ENCODE results near the gene ULK4. TPM values are rescaled to one million over a fixed set of nuclear protein-coding genes. Genes with fewer than 3 reads are reported as not detected.
"Not testable (repeated sequence)": the region's sequence is repeated elsewhere in the genome, so short reads cannot be mapped to it uniquely, and the experiment has no call there.

Gene ULK4
- total and polyA plus RNA-seq, 12 donors, result 1.6 to 24.5 (median 6.9) TPM

DNA sequence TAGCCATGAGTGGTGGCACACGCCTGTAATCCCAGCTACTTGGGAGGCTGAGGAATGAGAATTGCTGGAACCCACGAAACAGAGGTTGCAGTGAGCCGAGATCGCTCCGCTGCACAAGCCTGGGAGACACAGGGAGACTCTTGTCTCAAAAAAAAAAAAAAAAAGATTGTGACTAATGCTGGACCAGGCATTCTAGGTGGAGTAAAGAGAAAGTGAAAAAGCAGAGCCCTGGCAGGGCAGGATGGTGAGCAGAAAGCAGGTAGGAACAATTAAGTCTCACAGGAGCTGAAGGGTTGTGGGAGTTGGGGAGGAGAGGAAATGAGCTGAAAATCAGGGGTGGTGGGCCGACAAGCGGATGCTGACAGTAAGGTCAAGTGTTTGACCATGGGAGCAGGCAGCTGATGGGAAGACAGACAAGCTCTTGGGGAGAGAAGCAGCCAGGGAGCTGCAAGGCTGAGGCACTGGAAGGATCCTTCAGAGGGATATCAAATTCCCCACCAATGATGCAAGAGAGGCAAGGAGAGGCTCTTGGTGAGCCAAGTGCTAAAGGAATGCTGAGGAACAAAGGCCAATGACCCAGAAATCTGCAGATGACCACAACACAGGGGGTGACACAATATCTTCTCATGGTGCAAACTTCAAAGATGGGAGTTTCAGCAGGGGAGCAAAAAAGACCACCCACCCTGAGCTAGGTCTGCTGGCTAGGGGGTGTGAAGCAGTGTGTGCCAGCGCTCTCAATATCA, 251.1 kb downstream of the ULK4 start:
- peaks cover 0 to 5% of the 10 kb centered on the region in 2 donors for H3K4me1 ChIP-seq (replicated peaks in 1 of 2)
- H3K4me3 ChIP-seq, result no peak overlapping the region
- H3K9me3 ChIP-seq (replicated peaks in 1 of 3), result no peaks in the 10 kb centered on the region
- no peak overlapping the region for H3K27ac ChIP-seq
- DNase-seq, result no peak
- TF ChIP-seq, protein P1, sequence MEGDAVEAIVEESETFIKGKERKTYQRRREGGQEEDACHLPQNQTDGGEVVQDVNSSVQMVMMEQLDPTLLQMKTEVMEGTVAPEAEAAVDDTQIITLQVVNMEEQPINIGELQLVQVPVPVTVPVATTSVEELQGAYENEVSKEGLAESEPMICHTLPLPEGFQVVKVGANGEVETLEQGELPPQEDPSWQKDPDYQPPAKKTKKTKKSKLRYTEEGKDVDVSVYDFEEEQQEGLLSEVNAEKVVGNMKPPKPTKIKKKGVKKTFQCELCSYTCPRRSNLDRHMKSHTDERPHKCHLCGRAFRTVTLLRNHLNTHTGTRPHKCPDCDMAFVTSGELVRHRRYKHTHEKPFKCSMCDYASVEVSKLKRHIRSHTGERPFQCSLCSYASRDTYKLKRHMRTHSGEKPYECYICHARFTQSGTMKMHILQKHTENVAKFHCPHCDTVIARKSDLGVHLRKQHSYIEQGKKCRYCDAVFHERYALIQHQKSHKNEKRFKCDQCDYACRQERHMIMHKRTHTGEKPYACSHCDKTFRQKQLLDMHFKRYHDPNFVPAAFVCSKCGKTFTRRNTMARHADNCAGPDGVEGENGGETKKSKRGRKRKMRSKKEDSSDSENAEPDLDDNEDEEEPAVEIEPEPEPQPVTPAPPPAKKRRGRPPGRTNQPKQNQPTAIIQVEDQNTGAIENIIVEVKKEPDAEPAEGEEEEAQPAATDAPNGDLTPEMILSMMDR (IDR thresholded peaks at IDR 0.05), result no peak
- no peak for TF ChIP-seq POLR2A (IDR thresholded peaks at IDR 0.05)
- intact Hi-C loops (cut with DNase I), result no loop called here
- H3K27me3 ChIP-seq, result no peaks in the 10 kb centered on the region
- WGBS, 4 donors, result 92 to 97% (median 94%) methylated on average over 8 of the region's 8 CpGs
- no peaks in the 10 kb centered on the region for H3K36me3 ChIP-seq (replicated peaks in 1 of 2)

- H3K27me3 ChIP-seq; DNase-seq; H3K4me1 ChIP-seq (replicated peaks in 1 of 2); H3K4me3 ChIP-seq; H3K9me3 ChIP-seq (replicated peaks in 1 of 3); H3K27ac ChIP-seq; intact Hi-C loops (cut with DNase I); H3K36me3 ChIP-seq (replicated peaks in 1 of 2): not testable (repeated sequence)
- WGBS, 4 donors, result 94 to 98% (median 97%) methylated on average over 8 of the region's 8 CpGs
These were observed 252.7 kb downstream of the ULK4 start for GRCh38 chr3:41709213-41709612.

- Histone ChIP-seq H3K36me3 (replicated peaks in 1 of 2) (no peaks in the 10 kb centered on the region), H3K27ac (no peak overlapping the region), H3K4me1 (replicated peaks in 1 of 2) (peaks cover 0 to 5% of the 10 kb centered on the region in 2 donors), H3K27me3 (no peaks in the 10 kb centered on the region), H3K4me3 (no peak overlapping the region), H3K9me3 (replicated peaks in 1 of 3) (no peaks in the 10 kb centered on the region)
- no peak for DNase-seq
- intact Hi-C loops (cut with DNase I), result no loop called here
- TF ChIP-seq POLR2A (IDR thresholded peaks at IDR 0.05), result no peak
- TF ChIP-seq, protein P1 (IDR thresholded peaks at IDR 0.05), result no peak
- WGBS, 4 donors, result 78 to 81% (median 81%) methylated on average over 2 of the region's 2 CpGs
These were observed 253.7 kb downstream of the ULK4 start for GRCh38 chr3:41708176-41708575.

- intact Hi-C loops (cut with DNase I), result no loop called here
- H3K9me3 ChIP-seq (replicated peaks in 1 of 3), result no peaks in the 10 kb centered on the region
- TF ChIP-seq POLR2A (IDR thresholded peaks at IDR 0.05), result no peak
- TF ChIP-seq, protein P1 (IDR thresholded peaks at IDR 0.05), result no peak
- H3K27me3 ChIP-seq, result no peaks in the 10 kb centered on the region
- no peak overlapping the region for H3K27ac ChIP-seq
- no peak overlapping the region for H3K4me3 ChIP-seq
- no peaks in the 10 kb centered on the region for H3K4me1 ChIP-seq (replicated peaks in 1 of 2)
- WGBS, 4 donors, result 96 to 98% (median 98%) methylated on average over 7 of the region's 7 CpGs
- no peaks in the 10 kb centered on the region for H3K36me3 ChIP-seq (replicated peaks in 1 of 2)
- no peak for DNase-seq
These were observed 256.0 kb downstream of the ULK4 start for GRCh38 chr3:41705893-41706292.

GRCh38 chr3:41701191-41701698, 260.7 kb downstream of the ULK4 start:
- Histone ChIP-seq H3K36me3 (replicated peaks in 1 of 2) (no peaks in the 10 kb centered on the region), H3K9me3 (replicated peaks in 1 of 3) (no peaks in the 10 kb centered on the region), H3K27ac (no peak overlapping the region), H3K4me3 (no peak overlapping the region), H3K27me3 (no peaks in the 10 kb centered on the region), H3K4me1 (replicated peaks in 1 of 2) (no peaks in the 10 kb centered on the region)
- WGBS, 4 donors, result 83 to 97% (median 92%) methylated on average over 1 of the region's 1 CpG
- intact Hi-C loops (cut with DNase I), result no loop called here
- TF ChIP-seq, protein P1 (IDR thresholded peaks at IDR 0.05), result no peak
- TF ChIP-seq POLR2A (IDR thresholded peaks at IDR 0.05), result no peak
- DNase-seq, result no peak
